Right lobe of liver (tissue), 4 donors: Measurements from ENCODE around the gene ZRANB1.

Experiments used
- CTCF ChIP-seq, 4 donors: fragments of 200-600 bp in 3 of 4; fragments of 450-650 bp in 1 of 4; IDR thresholded peaks; one replicate each; pipeline versions ENCODE4 v1.5.1 to v1.8.0; 2016 to 2022; ENCODE audit warnings: antibody characterized with exemption in 4 of 4, mild to moderate bottlenecking in 2 of 4
- POLR2A ChIP-seq: fragments of 450-650 bp; IDR thresholded peaks from one replicate; pipeline ENCODE4 v1.6.1; 2017; ENCODE audit warnings: antibody characterized with exemption, mild to moderate bottlenecking
- donor health status: DM: no; HTN: no; CAD: no.
- donor health status: DM: no; HTN: no; CAD: no.
- donor health status: DM: no; HTN: yes; CAD: no.

- TF ChIP-seq CTCF (IDR thresholded peaks at IDR 0.05) (no peak), POLR2A (no peak)
Observed at GRCh38 chr10:125010362-125010761, 68.4 kb downstream of the ZRANB1 start.
